GM21390 (cell line): ENCODE data around the gene SESTD1.

Source experiments
- ATAC-seq: cut with Tn5 transposase; IDR thresholded peaks from one replicate; pipeline ENCODE4 v1.9.1; 2021; ENCODE audit not compliant: unreplicated experiment

SESTD1 gene

GRCh38 chr2:179264368-179265081 lies at the start of gene SESTD1:
SESTD1 (minus strand) TSS chr2:179264832; CDS start chr2:179191841, 72,991 bp downstream.
- peak; percentile 74 for ATAC-seq

GRCh38 chr2:179313057-179313456 lies 48.4 kb upstream of the SESTD1 start:
- no peak for ATAC-seq

- no peak for ATAC-seq
Observed at GRCh38 chr2:179311101-179311500, 46.5 kb upstream of the SESTD1 start.

- ATAC-seq = no peak
Observed at GRCh38 chr2:179307616-179308371, 43.2 kb upstream of the SESTD1 start.

GRCh38 chr2:179305125-179305524 lies 40.5 kb upstream of the SESTD1 start:
- ATAC-seq = no peak

- ATAC-seq = no peak
Observed at GRCh38 chr2:179304424-179304823, 39.8 kb upstream of the SESTD1 start.

- no peak for ATAC-seq
Observed at GRCh38 chr2:179302764-179303571, 38.3 kb upstream of the SESTD1 start.

- ATAC-seq = no peak
Observed at GRCh38 chr2:179302149-179302548, 37.5 kb upstream of the SESTD1 start.

GRCh38 chr2:179298666-179299065 lies 34.0 kb upstream of the SESTD1 start:
- ATAC-seq = no peak

- no peak for ATAC-seq
Observed at GRCh38 chr2:179297927-179298326, 33.3 kb upstream of the SESTD1 start.

- ATAC-seq = no peak
Observed at GRCh38 chr2:179290329-179290728, 25.7 kb upstream of the SESTD1 start.

GRCh38 chr2:179285060-179285459 lies 20.4 kb upstream of the SESTD1 start:
- ATAC-seq = no peak

- ATAC-seq = no peak
Observed at GRCh38 chr2:179277429-179278196, 13.0 kb upstream of the SESTD1 start.

- peak; percentile 16 for ATAC-seq
Observed at GRCh38 chr2:179275253-179276012, 10.8 kb upstream of the SESTD1 start.

GRCh38 chr2:179274749-179275148 lies 10.1 kb upstream of the SESTD1 start:
- peak; percentile 96 for ATAC-seq

- ATAC-seq = no peak
Observed at GRCh38 chr2:179273461-179273962, 8.9 kb upstream of the SESTD1 start.

- ATAC-seq = no peak
Observed at GRCh38 chr2:179272406-179273192, 8.0 kb upstream of the SESTD1 start.

- no peak for ATAC-seq
Observed at GRCh38 chr2:179270689-179271088, 6.1 kb upstream of the SESTD1 start.

- ATAC-seq = peak; percentile 25
Observed at GRCh38 chr2:179268277-179268925, 3.8 kb upstream of the SESTD1 start.
